LNCaP clone FGC (cell line): ENCODE results near the gene PCSK6.
"Not testable (repeated sequence)": the region's sequence is repeated elsewhere in the genome, so short reads cannot be mapped to it uniquely, and the experiment has no call there.

ENCODE experiments used
- DNase-seq: peaks from one replicate; pipeline ENCODE4 v3.0.0-alpha.2; 2011; ENCODE audit warnings: low read depth
- H3K4me3 ChIP-seq: 2 replicates; pipeline ENCODE4 v1.5.1; 2011; ENCODE audit warnings: mild to moderate bottlenecking, low read depth, low read length, control low read depth
- TF ChIP-seq, protein P1 (sequence below): IDR thresholded peaks from 2 replicates; pipeline ENCODE4 v1.5.1; 2012; ENCODE audit warnings: mild to moderate bottlenecking; ENCODE audit not compliant: control insufficient read depth, insufficient read depth; ENCODE audit errors: extremely low read depth

Gene PCSK6

DNA sequence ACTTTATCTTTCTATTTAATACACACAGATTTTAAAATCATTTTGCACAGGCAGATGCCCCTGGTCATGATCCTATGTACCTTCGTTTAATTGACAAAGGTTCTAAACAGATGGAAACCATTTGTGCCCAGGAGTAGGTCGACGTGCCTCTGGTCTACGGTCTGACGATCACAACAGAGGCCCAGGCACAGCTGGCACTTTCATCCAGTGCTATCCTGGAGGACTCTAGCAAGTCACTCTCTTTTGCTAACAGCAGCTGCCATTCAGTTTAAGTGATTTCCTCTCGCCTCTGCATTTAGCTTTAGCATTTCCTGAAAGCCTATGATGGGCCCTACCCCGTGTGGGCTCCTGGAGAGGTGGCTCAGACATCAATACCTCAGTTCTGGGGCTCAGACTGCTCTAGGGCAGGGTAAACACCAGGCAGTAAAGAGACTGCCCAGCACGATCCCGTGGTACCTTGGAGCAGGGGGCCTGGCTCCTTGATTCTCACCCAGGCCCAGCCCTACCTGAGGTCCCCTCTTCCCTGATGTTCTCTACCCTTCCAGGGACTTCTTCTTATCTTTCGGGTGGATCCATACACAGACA lies 111.2 kb downstream of the PCSK6 start:
- TF ChIP-seq, protein P1, sequence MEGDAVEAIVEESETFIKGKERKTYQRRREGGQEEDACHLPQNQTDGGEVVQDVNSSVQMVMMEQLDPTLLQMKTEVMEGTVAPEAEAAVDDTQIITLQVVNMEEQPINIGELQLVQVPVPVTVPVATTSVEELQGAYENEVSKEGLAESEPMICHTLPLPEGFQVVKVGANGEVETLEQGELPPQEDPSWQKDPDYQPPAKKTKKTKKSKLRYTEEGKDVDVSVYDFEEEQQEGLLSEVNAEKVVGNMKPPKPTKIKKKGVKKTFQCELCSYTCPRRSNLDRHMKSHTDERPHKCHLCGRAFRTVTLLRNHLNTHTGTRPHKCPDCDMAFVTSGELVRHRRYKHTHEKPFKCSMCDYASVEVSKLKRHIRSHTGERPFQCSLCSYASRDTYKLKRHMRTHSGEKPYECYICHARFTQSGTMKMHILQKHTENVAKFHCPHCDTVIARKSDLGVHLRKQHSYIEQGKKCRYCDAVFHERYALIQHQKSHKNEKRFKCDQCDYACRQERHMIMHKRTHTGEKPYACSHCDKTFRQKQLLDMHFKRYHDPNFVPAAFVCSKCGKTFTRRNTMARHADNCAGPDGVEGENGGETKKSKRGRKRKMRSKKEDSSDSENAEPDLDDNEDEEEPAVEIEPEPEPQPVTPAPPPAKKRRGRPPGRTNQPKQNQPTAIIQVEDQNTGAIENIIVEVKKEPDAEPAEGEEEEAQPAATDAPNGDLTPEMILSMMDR, result no peak
- DNase-seq, result no peak
- no peak overlapping the region for H3K4me3 ChIP-seq

DNA sequence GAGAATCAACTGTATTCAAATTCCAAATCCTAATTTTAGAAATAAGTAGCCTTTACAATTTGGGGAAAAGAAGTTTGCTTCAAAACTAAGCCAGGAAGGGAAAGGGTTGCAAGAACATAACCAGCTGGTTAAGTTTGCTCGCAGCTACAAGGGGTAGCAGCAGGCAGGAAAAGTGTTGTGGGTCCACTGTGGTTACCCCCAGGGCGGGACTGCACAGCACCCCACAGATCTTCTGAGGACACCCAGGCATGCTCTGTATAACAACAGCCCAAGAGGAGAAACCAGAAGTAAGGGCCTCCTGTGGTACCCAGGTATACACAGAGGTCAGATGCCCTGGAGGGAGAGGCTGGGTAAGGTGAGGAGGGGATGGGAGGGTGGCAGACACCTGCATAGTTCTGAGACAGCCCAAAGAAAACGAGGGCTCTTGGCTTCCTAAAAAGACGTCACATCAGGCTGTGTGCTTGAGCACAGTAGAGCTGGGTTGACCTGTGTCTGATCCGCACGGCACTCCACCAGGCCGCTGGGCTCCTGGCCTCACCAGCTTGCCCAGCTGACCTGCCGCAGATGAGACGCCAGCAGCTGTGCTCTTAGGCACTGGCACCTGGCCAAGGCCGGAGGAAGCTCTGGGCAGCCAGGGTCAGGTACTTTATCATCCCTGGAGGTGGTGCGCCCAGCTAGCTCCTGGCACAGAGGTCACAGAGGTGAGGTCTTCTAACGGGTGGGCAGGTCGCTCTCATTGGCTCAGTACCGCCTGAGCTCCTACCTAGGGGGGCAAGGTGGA lies 112.7 kb downstream of the PCSK6 start:
- no peak for DNase-seq
- TF ChIP-seq, protein P1, result no peak
- H3K4me3 ChIP-seq, result no peak overlapping the region

DNA sequence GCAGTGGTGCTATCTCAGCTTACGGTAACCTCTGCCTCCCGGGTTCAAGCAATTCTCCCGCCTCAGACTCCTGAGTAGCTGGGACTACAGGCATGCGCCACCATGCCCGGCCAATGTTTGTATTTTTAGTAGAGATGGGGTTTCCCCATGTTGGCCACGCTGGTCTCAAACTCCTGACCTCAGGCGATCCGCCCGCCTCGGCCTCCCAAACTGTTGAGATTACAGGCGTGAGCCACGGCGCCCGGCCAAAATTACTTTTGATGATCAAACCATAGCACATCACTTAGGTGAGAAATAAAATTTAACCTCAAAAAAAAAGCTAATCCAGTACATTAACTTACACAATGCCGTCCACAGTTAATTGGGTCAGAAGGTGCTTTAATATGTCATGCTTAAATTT lies 114.5 kb downstream of the PCSK6 start:
- H3K4me3 ChIP-seq, DNase-seq: not testable (repeated sequence)

DNA sequence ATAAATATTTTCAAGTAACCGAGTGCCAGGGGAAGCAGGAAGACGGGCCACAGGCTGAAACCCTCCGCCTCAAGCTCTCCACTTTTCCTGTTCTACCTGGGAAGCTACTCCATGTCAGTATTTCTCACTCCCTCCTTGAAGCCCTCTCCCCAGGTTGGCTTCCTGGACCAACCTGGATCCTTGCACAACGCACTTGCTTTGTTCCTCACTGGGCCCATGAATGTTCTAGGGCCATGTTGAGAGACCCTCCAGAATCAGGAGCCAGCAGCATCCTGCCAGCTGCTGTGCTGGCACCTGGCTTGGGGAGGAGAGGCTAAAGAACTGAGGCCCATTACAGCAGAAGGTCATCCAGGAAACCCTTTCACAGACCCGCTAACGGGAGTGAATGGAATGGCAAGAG lies 115.2 kb downstream of the PCSK6 start:
- TF ChIP-seq, protein P1, result no peak
- H3K4me3 ChIP-seq, result no peak overlapping the region

DNA sequence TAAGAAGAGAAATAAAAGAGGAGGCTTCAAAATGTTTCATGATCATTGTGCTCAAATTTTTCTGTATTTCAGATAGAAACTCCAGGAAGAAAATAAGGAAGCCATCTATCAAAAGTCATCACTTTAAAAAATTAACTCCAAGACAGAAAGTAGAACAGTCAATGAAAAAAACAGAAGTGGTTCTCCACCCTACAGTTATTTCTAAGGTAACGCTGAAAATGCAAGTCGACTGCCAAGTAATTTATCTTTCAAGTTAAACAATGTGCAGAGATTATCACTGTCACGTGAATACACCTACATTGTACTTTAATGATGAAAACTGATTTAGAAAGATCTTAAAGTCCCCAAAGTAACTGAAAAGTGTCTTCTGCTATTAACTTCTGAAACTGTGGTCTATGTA lies 115.9 kb downstream of the PCSK6 start:
- H3K4me3 ChIP-seq, result no peak overlapping the region
- TF ChIP-seq, protein P1, result no peak
- no peak for DNase-seq

More for the DNA sequence above, 115.2 kb downstream of the PCSK6 start:
- DNase-seq, result no peak

DNA sequence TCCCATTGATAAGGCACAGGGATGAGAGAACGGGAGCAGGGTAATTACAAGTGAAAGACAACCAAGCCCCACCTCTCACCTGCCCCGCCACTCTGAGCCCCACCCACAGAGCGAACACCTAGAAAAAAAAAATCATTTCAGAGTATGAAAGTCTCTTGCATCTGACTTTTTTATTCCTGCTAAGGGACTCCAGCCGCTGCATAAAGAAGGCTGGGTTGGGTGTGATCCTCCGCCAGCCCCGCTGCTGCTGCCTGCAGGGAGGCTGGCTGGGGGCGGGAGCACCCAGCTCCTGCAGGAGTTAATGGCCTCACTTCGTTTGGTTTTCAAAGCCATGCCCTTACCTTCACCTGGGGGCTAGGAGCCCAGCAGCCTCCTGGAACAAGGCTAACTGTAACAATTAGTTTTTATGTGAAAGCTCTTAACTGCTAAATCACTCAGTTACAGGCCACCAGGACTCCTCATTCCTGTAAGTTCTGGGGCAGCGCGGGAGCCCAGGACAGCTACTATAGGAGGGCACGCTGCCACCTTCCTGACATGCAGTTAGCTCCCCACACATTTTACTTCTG lies 116.5 kb downstream of the PCSK6 start:
- TF ChIP-seq, protein P1, result no peak
- no peak for DNase-seq
- H3K4me3 ChIP-seq, result no peak overlapping the region

DNA sequence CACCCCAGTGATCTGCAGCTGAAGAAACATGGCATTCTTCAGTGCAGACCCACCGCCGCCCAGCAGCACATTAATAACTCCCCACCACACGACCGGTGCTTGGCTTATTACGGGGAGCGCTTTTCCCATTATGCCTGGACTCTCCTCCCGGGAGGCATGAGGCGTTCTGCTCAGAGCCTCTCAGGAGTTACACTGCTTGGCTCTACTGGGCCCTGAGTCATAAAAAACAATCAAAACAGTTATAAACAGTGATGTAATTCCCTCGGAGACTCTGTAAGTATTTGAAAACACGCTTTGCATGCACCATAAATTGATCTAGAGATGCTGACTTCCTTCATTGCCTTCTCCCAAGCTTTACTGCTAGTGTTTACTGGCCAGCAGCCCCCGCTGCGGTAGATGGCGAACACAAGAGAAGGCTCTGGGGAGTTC lies 117.3 kb downstream of the PCSK6 start:
- TF ChIP-seq, protein P1, result no peak
- H3K4me3 ChIP-seq, result no peak overlapping the region
- no peak for DNase-seq
